ENCODE results near the gene PTPRN2.

The PTPRN2 gene

DNA sequence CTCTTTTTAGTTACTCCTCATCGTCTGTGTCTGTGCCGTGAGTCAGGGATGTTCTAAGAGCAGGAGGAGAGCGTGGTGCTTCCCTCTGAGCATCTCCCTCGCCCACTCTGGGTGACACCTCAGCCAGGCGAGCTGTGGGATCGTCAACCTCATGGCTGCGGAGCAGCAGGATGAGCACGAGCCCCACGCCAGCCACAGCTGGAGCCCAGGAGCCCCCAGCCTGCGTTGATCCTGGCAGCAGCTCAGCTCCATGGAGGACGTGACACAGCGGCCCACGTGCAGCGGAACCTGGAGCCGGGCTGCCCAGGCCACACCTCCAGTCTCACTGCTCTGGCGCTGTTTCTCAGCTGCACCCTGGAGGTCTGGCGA lies 512.0 kb downstream of the PTPRN2 start:
- FAIRE-seq = no peak

DNA sequence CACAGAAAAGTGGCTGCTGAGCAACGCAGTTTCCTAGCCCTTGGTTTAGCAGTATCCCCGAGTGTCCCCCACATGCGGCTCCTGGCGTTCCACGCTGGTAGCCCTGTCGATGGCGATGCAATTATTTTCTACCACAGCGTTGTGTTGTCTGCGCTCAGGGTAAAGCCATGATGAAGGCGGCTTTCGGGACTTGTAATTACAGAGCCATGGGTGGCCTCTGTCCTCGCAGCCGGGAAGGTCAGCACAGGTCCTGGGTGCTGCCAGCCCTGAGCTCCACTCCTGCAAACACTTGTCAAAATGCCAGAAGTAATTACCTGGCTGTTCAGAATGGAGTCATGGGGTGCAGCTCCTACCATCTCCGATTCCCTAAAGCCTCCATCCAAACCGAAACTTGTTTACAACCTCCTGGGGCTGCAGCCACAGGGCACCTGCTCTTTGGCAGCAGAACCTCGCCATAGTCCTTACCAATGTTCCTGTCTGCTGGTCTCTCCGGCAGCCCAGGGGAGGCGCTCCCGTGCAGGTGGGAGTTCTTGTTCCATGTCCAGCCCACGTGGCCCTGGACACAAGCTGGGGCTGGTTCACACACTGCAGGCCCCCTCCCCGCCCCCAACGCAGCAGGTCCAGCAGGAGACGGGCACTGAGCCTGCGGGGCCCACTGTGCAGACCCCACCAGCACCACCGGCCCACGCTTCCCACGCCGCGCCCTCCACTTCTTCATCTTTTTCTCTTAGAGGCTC lies 512.6 kb downstream of the PTPRN2 start:
- FAIRE-seq = no peak

DNA sequence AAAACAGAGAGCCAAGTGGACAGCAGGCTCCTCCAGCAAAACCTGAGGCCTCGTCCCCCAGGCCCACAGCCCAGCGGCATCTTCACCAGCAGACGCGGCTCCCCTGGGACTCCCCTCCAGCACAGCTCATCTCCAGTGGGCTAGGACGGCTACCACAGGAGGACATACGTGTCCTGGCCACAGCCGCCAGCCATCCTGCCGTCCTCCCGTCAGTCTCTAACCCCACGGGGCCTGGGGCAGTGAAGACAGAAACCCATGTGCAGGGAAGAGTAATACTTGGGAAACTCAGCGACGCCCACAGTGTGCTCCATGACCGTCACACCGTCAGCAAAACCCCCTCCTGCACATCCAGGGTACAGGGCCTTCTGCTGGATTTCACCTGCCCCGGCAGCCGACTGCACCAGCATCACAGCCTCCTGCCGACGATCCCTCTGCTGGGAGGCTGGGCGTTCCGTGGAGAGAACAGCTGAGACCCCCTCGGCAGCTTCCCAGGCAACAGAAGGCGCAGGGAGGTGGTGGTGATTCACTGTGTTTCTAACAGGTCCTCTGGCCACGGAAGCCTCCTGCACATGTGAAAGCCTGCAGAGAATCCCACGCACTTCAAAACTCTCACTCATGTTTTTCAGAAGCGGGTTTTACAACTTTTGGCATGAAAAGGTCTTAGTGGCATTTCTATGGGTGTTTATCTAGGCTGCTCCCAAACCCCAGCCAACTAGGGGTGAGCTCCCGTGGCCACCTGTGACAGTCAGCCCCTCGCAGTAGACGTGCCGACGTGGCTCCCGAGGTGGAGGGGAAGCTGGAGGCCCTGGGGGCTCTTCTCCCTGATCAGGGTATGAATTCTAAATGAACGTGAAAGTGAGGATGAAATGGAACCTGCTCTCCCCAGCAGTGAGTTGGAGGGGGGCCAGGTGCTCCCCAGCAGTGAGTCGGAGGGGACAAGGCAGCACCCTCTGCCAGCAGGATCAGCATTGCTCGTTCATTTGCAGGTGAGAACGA lies 513.5 kb downstream of the PTPRN2 start:
- FAIRE-seq = no peak

DNA sequence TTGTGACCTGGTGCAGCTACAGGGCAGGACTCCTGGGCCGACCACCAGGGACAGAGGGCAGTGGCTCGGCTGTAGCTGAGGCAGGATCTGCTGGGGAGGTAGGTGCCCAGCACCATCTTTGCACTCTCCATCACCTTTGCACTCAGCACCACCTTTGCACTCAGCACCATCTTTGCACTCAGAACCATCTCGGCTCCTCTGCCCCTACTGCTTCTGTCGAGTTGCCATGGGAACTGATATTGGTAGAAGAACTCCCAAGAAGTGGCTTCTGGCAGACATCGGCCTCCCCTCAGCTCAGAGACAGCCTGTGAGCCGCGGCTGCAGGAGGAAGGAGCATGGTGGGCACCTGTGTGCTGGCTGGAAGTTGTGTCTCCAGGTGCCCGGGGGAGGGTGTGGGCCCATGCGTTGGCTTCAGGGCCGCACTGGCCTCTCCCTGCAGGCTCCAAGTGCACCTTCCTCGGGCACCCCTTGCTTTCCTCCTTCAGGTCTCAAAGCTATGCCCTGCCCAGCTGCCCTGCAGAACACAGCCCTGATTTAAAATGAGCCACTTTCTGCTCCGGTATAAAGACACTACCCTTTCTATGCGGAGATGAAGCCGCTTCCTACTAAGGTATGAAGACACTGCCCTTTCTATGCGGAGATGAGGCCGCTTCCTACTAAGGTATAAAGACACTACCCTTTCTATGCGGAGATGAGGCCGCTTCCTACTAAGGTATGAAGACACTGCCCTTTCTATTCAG lies 514.5 kb downstream of the PTPRN2 start:
- no peak for FAIRE-seq

DNA sequence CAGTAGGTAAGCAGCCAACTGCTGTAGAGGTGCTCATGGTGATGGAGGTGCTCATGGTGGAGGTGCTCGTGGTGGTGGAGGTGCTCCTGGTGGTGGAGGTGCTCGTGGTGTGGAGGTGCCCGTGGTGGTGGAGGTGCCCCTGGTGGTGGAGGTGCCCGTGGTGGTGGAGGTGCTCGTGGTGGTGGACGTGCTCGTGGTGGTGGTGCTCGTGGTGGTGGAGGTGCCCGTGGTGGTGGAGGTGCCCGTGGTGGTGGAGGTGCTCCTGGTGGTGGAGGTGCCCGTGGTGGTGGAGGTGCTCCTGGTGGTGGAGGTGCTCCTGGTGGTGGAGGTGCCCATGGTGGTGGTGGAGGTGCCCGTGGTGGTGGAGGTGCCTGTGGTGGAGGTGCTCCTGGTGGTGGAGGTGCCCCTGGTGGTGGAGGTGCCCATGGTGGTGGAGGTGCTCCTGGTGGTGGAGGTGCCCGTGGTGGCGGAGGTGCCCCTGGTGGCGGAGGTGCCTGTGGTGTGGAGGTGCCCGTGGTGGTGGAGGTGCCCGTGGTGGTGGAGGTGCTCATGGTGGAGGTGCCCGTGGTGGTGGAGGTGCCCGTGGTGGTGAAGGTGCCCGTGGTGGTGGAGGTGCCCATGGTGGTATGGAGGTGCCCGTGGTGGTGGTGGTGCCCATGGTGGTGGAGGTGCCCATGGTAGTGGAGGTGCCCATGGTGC lies 517.3 kb downstream of the PTPRN2 start:
- no peak for FAIRE-seq

DNA sequence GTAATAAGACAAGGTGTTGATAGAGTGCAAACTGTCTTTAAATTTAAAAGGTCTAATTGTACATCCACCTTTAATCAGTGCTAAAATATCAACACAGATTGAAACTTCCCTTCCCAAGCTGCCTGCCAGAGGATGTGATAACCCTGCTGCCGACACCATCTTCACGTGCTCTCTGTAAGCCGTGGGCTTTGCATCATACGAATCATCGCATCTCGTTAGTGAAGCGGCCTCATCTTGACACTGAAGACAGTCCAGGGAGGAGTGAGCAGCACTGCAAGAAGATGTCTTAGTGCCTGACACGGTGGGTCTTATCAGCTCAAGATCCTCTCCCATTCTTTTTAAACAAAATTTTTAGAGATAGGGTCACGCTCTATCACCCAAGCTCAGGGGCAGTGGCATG lies 518.8 kb downstream of the PTPRN2 start:
- FAIRE-seq = no peak

DNA sequence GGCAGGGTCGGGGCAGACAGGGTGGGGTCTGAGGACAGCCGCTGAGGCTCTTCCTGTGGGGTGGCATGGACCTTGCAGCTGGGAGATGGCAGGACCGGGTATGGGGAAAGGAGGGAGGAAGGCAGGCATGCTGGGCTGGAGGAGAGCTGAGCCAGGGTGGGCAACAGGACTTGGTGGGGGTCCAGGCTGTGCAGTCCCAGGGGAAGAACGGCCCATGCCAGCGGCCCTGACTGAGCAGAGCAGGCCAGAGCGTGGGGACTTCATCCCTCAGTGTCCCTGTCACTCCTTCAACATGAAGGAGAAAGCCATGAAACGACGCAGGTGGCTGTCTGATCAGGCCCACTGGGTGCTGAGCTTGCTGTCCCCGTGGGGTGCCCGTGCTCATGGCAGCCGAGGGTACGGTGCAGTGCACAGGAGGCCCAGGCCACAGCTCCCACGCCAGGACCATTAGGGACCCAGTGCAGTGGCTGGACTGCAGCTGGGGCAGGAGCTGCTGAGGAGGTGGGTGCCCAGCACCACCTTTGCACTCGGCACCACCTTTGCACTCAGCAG lies 519.6 kb downstream of the PTPRN2 start:
- FAIRE-seq = no peak

DNA sequence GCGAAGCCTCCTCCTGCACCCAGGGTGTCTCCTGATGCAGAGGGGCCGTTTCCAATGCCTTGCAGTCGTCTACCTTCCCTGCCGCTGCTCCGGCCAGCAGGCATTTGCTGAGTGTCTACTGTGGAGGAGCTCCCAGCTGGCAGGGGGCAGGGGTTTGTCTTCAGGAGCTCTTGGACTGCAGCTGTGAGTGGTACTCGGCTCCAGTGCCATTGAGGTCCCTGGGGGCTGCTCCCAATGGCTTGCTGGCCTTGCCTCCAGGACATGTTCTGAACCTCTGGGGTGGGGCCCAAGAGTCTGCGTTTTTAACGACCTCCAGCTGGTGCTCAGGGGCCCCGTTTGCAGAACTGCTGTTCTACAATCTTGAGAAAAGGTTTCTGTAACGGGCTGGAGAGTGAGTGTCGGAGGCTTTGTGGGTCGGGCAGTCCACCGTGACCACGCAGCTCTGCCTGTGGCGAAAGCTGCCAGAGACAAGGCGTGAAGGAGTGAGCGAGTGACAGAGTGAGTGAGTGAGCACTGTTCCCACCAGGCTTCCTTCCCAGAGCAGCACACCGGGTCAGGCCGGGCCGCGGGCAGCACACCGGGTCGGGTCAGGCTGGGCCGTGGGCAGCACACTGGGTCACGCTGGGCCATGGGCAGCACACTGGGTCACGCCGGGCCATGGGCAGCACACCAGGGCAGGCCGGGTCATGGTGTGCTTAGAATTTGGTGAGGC lies 520.2 kb downstream of the PTPRN2 start:
- no peak for FAIRE-seq

DNA sequence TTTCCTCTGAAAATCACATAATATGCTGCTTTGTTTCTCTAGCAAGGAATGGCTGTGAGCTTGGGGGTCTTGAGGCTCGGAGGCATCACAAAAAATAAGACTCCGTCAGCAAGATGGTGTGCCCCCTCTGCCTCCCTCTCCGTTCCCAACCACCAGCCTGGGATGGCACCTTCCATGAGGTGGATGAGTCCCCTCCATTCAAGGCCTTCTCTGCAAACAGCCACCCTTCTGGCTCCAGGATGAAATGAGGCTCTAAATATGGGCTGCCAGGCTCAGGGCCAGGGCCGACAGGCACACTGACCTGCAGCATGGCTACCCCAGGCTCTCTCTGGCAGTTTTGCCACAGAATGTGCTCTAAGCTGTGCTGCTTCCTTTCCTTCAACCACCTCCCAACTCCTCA lies 521.5 kb downstream of the PTPRN2 start:
- FAIRE-seq = no peak

DNA sequence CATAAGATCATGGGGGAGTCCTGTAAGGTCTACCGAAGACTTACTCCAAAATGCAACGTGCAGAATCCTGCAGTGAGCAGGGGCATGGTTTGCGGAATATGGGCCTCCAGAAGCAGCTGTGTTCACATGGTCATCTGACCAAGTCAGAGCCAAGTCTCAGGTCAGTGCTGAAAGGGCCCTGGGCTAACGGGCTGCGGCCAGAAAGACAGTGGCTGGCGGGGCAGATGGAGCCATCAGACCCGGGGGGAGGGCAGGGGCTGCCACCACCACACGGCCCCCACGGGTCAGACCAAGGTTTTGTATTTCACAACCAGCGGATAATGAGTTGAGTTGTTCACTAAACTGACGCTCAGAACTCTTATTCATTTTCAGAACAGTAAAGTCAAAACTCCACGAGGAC lies 522.3 kb downstream of the PTPRN2 start:
- no peak for FAIRE-seq

DNA sequence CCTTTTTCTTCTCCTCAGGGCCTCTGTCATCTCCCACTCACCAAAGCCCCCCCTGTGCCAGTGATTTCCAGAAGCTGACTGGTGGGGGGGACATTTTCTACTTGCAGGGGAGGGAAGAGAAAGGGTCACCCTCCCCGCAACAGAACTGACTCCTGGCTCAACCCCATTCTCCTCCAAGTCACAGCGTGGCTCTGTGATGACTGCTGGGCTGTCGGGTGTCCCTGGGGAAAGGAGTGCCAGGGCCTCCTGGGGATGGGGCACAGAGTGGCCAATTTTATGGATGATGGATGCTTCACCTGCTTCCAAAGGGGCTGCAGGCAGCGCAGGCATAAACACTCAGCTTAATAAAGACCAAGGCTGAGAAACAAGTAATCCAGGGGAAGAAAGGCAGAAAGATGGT lies 523.0 kb downstream of the PTPRN2 start:
- no peak for FAIRE-seq

DNA sequence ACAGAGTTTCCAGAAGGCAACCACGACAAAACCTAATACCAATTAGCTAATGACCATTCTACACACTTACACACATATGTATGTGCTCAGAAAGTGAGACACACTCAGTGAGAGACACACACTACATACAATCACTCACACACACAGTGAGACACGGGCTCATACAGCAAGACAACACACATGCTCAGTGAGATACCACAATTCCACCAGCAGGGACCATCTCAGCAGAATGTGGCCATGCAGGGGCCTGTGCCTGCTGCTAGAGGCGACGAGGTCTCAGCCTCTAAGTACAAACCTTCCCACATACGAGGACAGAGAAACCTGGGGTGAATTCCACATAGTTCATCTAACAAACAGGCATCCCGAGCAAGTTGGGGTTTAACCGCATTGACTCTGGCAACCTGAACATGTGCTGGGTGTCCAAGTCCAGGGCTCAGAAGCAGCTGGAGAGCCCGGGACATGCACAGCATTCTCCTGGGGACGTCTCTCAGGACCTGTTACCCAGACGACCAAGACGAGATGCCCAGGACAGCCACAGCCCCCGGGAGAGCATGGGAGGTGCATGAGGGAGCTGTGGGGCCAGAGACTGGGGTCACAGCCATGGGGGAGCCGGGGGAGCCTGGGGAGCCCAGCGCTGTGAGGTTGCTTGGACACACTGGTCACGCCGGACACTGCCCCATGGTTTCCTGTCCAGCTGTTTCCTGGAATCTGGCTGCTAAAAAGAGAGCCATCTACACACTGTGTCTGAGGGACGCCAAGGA lies 523.6 kb downstream of the PTPRN2 start:
- no peak for FAIRE-seq

DNA sequence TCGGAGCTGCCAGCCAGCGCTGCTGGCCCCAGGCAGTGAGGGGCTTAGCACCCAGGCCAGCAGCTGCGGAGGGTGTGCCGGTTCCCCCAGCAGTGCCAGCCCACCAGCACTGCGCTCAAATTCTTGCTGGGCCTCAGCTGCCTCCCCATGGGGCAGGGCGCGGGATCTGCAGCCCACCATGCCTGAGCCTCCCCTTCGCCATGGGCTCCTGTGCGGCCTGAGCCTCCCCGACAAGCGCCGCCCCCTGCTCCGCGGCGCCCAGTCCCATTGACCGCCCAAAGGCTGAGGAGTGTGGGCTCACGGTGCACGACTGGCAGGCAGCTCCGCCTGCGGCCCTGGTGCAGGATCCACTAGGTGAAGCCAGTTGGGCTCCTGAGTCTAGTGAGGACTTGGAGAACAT lies 525.0 kb downstream of the PTPRN2 start:
- FAIRE-seq = no peak

DNA sequence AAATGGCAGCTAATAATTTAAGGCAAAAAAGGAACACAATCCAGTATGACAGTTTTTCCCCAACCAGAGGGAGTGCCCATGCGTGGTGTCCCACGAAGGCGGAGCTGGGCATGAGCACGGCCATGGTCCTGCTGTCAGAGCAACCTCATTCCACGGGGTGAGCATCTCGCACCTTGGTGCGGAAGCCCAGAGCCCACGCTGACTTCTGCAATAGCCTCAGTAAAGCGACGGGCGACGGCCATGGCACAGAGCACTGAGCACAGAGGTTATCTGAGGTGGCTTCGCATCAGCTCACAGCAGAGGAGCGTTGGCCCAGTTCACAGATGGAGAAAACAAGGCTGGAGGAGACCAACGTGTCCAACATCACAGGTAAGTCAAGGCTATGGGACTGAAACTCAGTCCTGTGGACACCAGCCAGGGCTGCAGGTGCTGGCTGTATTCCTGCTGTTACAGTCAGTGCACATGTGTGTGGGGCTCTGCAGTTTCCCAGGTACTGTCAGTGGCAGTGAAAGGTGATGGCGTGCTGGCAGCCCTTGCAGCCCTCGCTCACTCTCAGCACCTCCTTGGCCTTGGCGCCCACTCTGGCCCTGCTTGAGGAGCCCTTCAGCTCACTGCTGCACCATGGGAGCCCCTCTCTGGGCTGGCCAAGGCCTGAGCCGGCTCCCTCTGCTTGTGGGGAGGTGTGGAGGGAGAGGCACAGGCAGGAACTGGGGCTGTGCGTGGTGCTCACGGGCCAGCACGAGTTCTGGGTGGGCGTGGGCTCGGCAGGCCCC lies 525.6 kb downstream of the PTPRN2 start:
- no peak for FAIRE-seq

DNA sequence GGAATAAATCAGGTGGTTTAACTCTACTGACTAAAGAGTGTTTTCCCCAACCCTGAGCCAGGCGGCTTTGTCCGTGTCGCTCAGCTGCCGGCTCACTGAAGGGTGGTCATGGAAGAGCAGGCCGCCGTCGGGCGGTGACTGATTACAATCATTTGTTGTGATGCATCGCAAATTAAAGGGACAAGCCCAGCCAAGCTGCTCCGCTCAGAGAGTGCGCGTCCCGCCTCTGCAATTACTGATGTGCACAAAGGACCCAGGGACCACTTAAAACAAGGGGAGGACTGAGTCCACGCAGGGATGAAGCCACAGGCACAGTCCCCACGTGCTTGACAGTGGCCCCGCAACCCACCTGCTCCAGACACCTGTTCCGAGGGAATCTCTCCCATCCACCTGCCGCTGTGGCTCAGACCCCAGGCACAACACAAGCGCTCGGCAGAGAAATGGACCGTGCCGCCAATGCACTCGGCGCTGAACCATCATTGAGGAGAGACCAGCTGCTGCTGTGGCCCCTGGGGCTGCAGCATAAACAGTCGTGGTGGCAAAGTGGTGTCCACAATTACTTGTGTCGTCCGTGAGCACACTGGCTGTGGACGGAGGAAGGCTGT lies 526.5 kb downstream of the PTPRN2 start:
- FAIRE-seq = no peak

DNA sequence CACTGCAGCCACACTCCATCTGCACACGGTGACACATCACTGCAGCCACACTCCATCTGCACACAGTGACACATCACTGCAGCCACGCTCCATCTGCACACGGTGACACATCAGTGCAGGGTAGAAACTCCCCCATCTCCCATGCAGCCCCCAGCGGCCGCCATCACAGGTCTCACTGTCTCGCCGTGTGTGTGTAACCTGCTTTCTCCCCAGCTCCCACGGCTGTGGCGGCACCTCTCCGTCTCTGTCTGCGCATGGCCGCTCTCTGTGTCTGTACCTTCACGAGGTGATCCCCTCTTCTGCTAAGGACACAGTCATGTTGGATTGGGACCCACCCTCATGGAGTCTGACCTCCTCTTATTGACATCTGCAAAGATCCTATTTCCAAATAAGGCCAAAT lies 527.4 kb downstream of the PTPRN2 start:
- no peak for FAIRE-seq

DNA sequence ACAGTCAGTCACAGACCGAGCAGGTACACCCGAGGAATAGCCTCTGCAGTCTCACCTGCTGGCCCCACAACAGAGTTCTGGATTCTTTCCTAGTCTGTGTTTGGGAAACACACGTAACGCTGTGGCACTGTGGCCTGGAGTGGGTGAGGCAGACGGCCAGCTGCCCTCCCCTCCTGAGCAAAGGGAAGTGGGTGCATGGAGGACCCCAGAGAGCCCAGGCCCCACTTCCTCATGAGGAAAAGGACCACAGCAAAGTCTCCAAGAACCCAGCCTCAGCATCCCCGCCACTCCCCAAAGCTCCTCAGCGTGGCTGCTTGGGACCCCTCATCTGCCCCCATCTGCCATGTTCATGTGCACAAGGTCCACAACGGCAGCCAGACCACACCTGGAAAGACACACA lies 530.2 kb downstream of the PTPRN2 start:
- FAIRE-seq = no peak

DNA sequence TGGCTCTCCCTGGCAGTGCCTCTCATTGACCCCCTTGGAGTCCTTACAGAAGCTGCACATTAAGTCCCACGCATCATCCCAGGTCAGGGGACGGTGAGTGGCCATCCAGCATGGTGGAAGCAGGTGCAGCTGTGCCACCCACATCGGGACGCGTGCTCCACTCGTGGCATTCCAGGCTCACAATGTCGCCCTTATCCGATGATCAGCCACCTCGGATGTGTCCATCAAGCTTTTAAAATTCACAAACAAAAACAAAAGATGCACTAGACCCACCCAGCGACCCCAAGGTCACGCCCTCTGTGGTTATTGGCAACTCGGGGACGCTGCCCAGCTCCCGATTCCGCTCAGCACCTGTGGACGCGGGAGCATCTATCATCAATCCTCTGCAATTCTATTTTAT lies 530.9 kb downstream of the PTPRN2 start:
- no peak for FAIRE-seq

DNA sequence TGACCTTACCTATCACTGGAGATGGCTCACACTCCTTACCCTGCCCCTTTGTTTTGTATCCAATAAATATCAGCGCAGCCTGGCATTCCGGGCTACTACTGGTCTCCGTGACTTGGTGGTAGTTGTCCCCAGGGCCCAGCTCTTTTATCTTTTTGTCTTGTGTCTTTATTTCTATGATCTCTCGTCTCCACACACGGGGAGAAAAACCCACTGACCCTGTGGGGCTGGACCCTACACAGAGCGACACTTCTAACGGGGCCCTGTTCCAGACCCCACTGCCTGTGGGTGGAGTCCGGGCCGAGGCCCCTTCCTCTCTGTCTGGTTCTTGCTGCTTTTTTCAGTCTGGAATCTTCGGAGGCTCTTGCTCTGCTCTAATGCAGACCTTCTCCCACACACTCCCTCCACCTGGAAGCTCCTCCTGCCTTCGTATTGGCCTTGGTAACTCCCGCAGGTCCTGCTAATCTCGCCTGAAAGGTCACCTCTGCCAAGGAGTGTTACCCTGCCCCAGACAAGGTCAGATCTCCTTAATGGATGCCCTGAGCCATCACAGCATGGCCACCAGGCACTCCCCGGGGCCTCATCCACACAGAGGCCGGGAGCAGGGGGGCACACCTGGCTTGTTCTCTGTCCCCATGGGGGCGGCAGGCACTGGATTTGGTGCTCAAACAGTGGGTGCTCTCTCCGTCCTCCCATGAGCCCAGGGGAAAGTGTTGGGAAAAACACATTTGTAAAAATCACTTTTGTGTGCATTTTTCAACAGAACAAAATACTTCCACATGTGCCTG lies 531.7 kb downstream of the PTPRN2 start:
- FAIRE-seq = no peak

All from islet of Langerhans (tissue), 1 donor.